AG10803 (cell line): Measurements from ENCODE around the gene SLCO2A1.

Source experiments
- DNase-seq: peaks from one replicate; pipeline ENCODE4 v3.0.0; 2010; ENCODE audit warnings: low read depth
- H3K4me3 ChIP-seq: 2 replicates; pipeline ENCODE4 v1.5.1; 2011; ENCODE audit warnings: mild to moderate bottlenecking, low read length, control low read depth
- TF ChIP-seq, protein P1 (sequence below): conservative IDR thresholded peaks from 2 replicates; pipeline ENCODE4 v1.5.1; 2011; ENCODE audit warnings: mild to moderate bottlenecking, low read length, control low read depth, inconsistent platforms

SLCO2A1 gene

DNA sequence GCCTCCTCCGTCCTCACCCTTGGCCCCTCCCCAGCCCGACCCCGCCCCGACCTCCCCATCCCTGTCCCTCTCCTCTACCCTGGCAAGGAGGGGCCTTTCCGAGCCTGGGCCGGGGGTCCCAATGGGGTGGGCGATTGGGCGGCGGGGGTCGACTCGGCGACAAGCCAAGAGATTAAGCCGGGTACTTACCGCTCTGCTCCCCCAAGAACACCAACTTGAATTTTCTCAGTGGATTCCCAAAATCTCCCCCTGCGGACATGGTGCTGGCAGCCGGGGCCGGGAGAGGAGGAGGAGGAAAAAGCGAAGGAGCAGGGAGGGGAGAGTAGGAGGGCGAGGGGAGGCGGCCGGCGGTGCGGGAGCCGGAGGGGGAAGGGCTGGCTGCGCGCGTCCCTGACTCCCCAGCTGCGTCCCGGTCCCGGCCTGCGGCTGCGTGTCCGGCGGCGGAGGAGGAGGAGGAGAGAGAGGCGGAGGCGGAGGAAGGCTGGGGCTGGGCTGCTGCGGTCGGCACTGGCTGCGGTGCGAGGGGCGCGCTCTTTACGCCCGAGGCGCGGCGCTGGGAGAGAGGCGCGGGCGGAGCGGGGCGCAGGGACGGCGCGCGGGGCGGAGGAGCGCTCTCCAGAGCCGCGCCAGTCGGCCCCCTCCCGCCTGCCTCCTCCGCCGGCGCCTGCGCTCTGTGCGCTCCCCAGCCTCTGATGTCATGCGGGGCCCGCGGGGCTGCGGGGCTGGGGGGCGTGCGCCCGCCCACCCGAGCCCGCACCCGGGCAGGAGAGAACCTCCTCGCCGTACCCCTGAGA is 134.3 kb downstream of the SLCO2A1 start, which contains the start of gene RAB6B:
Gene RAB6B, minus strand, starts transcription at position 675 of the 794 bp plus-strand sequence. Its CDS starts 416 bp downstream, at position 259.
- peak; percentile 32 for DNase-seq
- TF ChIP-seq, protein P1, sequence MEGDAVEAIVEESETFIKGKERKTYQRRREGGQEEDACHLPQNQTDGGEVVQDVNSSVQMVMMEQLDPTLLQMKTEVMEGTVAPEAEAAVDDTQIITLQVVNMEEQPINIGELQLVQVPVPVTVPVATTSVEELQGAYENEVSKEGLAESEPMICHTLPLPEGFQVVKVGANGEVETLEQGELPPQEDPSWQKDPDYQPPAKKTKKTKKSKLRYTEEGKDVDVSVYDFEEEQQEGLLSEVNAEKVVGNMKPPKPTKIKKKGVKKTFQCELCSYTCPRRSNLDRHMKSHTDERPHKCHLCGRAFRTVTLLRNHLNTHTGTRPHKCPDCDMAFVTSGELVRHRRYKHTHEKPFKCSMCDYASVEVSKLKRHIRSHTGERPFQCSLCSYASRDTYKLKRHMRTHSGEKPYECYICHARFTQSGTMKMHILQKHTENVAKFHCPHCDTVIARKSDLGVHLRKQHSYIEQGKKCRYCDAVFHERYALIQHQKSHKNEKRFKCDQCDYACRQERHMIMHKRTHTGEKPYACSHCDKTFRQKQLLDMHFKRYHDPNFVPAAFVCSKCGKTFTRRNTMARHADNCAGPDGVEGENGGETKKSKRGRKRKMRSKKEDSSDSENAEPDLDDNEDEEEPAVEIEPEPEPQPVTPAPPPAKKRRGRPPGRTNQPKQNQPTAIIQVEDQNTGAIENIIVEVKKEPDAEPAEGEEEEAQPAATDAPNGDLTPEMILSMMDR, result no peak
- H3K4me3 ChIP-seq, result peak within 1 kb of the TSS; percentile 66

- TF ChIP-seq, protein P1, result no peak
- H3K4me3 ChIP-seq, result peak overlapping the region; percentile 66
- no peak for DNase-seq
Measured at GRCh38 chr3:133894353-133895207, 135.1 kb downstream of the SLCO2A1 start.

GRCh38 chr3:133893683-133894352 is 135.9 kb downstream of the SLCO2A1 start:
- TF ChIP-seq, protein P1, result no peak
- H3K4me3 ChIP-seq, result no peak overlapping the region
- no peak for DNase-seq

DNA sequence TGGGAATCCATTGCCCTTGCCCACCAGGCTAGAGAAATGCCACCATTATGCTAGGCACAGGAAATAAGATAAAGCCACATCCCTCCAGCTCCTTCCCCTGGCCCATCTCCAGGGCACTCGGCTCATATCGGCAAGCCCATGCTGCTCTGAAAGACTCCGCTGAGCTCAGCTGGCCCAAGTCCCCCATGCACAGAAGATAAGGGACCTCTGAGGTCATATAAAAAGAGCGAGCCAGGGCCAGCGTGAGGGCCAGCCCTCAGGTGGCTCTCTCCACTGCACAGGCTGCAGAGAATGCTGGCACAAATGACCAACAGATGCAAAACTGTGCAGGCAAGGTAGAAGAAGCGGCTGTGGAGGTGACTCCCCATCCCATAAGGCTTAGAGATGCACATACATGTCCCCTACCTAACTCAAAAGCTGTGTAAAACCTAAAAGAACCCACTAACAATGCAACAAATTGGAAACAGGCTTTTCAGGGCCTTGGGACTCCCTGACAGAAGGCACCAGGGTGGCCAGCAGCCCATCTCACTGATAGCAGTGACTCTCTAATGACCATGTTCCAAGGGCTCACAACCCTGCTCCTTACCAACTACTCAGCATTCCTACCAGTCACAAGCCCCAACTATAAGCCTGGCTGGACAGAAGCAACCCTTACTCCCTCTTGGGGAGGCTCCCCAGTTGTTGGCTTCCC is 137.0 kb downstream of the SLCO2A1 start:
- TF ChIP-seq, protein P1, result no peak
- no peak overlapping the region for H3K4me3 ChIP-seq
- no peak for DNase-seq

GRCh38 chr3:133891662-133892378 is 137.9 kb downstream of the SLCO2A1 start:
- no peak for DNase-seq
- H3K4me3 ChIP-seq, result no peak overlapping the region
- TF ChIP-seq, protein P1, result no peak
